ENCODE data around the gene ENTHD1. TPM values are rescaled to one million over a fixed set of nuclear protein-coding genes. Genes with fewer than 3 reads are reported as not detected.

Gene ENTHD1
- total RNA-seq, 2 experiments from 2014 or later, result not detected

GRCh38 chr22:39839917-39840510 is 53.5 kb downstream of the ENTHD1 start:
- intact Hi-C loops (cut with micrococcal nuclease; ENCODE audit: unreplicated experiment), result no loop called here

GRCh38 chr22:39839204-39839603 is 54.4 kb downstream of the ENTHD1 start:
- Histone ChIP-seq H3K4me1 (ENCODE audit: insufficient read depth, low read length, poor library complexity, severe bottlenecking) (peaks cover 9% of the 10 kb centered on the region), H3K27ac (ENCODE audit: low read depth, low read length, poor library complexity, severe bottlenecking) (no peak overlapping the region), H3K9me2 (ENCODE audit: insufficient read depth, low read length) (no peaks in the 10 kb centered on the region), H4K20me1 (ENCODE audit: insufficient read depth, low read length) (no peaks in the 10 kb centered on the region), H3K36me3 (ENCODE audit: insufficient read depth, low read length) (no peaks in the 10 kb centered on the region), H2AFZ (ENCODE audit: low read length) (no peak overlapping the region), H3K79me2 (ENCODE audit: insufficient read depth, low read depth, low read length) (no peaks in the 10 kb centered on the region), H3K4me2 (ENCODE audit: low read length) (peak overlapping the region; percentile 13), H3K4me3 (ENCODE audit: low read depth, low read length, poor library complexity, severe bottlenecking) (no peak overlapping the region), H3K9me3 (ENCODE audit: low read length) (no peaks in the 10 kb centered on the region)
- ChIA-PET POLR2A (no interaction called here), CTCF (ENCODE audit: unreplicated experiment) (no interaction called here)
- no TSS peak for BruUV-seq (replicated peaks)
- TF ChIP-seq CTCF (conservative IDR thresholded peaks at IDR 0.05; ENCODE audit: low read length) (no peak), EZH2phosphoT487 (IDR thresholded peaks at IDR 0.05; ENCODE audit: borderline replicate concordance, low read depth, low read length) (no peak)
- intact Hi-C loops (cut with micrococcal nuclease; ENCODE audit: unreplicated experiment), result no loop called here
- DNase-seq (ENCODE audit: low spot score), result peak; percentile 6

More at GRCh38 chr22:39839917-39840510, 53.5 kb downstream of the ENTHD1 start:
- H4K20me1 ChIP-seq (ENCODE audit: insufficient read depth, low read length), result no peaks in the 10 kb centered on the region
- TF ChIP-seq CTCF (conservative IDR thresholded peaks at IDR 0.05; ENCODE audit: low read length), result no peak
- TF ChIP-seq EZH2phosphoT487 (IDR thresholded peaks at IDR 0.05; ENCODE audit: borderline replicate concordance, low read depth, low read length), result no peak
- H3K9me3 ChIP-seq (ENCODE audit: low read length), result no peaks in the 10 kb centered on the region
- no peak overlapping the region for H3K4me2 ChIP-seq (ENCODE audit: low read length)
- H3K4me1 ChIP-seq (ENCODE audit: insufficient read depth, low read length, poor library complexity, severe bottlenecking), result peaks cover 9% of the 10 kb centered on the region
- H3K36me3 ChIP-seq (ENCODE audit: insufficient read depth, low read length), result no peaks in the 10 kb centered on the region
- H3K4me3 ChIP-seq (ENCODE audit: low read depth, low read length, poor library complexity, severe bottlenecking), result no peak overlapping the region
- no peak for DNase-seq (ENCODE audit: low spot score)
- H3K27ac ChIP-seq (ENCODE audit: low read depth, low read length, poor library complexity, severe bottlenecking), result no peak overlapping the region
- POLR2A ChIA-PET, result interaction anchor here (0.8 kb wide), 1 partner anchor 12 kb away, joined by 3 read pairs; no protein-coding TSS in a partner anchor
- no TSS peak for BruUV-seq (replicated peaks)
- H2AFZ ChIP-seq (ENCODE audit: low read length), result no peak overlapping the region
- CTCF ChIA-PET (ENCODE audit: unreplicated experiment), result no interaction called here
- no peaks in the 10 kb centered on the region for H3K79me2 ChIP-seq (ENCODE audit: insufficient read depth, low read depth, low read length)
- no peaks in the 10 kb centered on the region for H3K9me2 ChIP-seq (ENCODE audit: insufficient read depth, low read length)

GRCh38 chr22:39833610-39834009 is 60.0 kb downstream of the ENTHD1 start:
- TF ChIP-seq CTCF (conservative IDR thresholded peaks at IDR 0.05; ENCODE audit: low read length) (no peak), EZH2phosphoT487 (IDR thresholded peaks at IDR 0.05; ENCODE audit: borderline replicate concordance, low read depth, low read length) (no peak)

More at GRCh38 chr22:39833610-39834009, 60.0 kb downstream of the ENTHD1 start:
- POLR2A ChIA-PET, result no interaction called here
- no peaks in the 10 kb centered on the region for H3K9me2 ChIP-seq (ENCODE audit: insufficient read depth, low read length)
- H2AFZ ChIP-seq (ENCODE audit: low read length), result no peak overlapping the region
- H3K27ac ChIP-seq (ENCODE audit: low read depth, low read length, poor library complexity, severe bottlenecking), result no peak overlapping the region
- no peak overlapping the region for H3K4me3 ChIP-seq (ENCODE audit: low read depth, low read length, poor library complexity, severe bottlenecking)
- H3K4me1 ChIP-seq (ENCODE audit: insufficient read depth, low read length, poor library complexity, severe bottlenecking), result no peaks in the 10 kb centered on the region
- no peak for DNase-seq (ENCODE audit: low spot score)
- no peaks in the 10 kb centered on the region for H3K9me3 ChIP-seq (ENCODE audit: low read length)
- CTCF ChIA-PET (ENCODE audit: unreplicated experiment), result no interaction called here
- H3K79me2 ChIP-seq (ENCODE audit: insufficient read depth, low read depth, low read length), result no peaks in the 10 kb centered on the region
- no peaks in the 10 kb centered on the region for H4K20me1 ChIP-seq (ENCODE audit: insufficient read depth, low read length)
- H3K36me3 ChIP-seq (ENCODE audit: insufficient read depth, low read length), result no peaks in the 10 kb centered on the region
- intact Hi-C loops (cut with micrococcal nuclease; ENCODE audit: unreplicated experiment), result no loop called here
- BruUV-seq (replicated peaks), result no TSS peak
- no peak overlapping the region for H3K4me2 ChIP-seq (ENCODE audit: low read length)
